Smooth muscle cell (in vitro differentiated cells): ENCODE results near the gene OR2L8. TPM values are rescaled to one million over a fixed set of nuclear protein-coding genes. Genes with fewer than 3 reads are reported as not detected.

ENCODE experiments used
- polyA plus RNA-seq: library from polyadenylated mRNA; unstranded; fragments of >200 nt; fragmentation: Nextera tagmentation; extraction: Ambion mirVana; gene quantifications from 2 replicates; pipeline ENCODE4 v1.2.1, GENCODE V29; 2016
- small RNA-seq: library from RNA; depleted of rRNA; stranded (forward); fragments of <200 nt; gene quantifications from one replicate; pipeline ENCODE3, GENCODE V24; 2014
- total RNA-seq: library from RNA; depleted of rRNA; stranded (reverse); fragments of >200 nt; gene quantifications from 2 replicates; pipeline ENCODE4 v1.2.3, GENCODE V29; 2014

Gene OR2L8
- total and polyA plus RNA-seq, 2 experiments from 2014 or later = not detected

Small RNA genes within 50 kb of the gene (small RNA-seq; reads per million reads assigned to genes)
- gene RF00019 = not detected

Other genes with a start within 250 kb of the OR2L8 start
- gene OR6F1, start 232.2 kb upstream of the OR2L8 start, total RNA-seq = not detected in 2 replicates
- not detected in 2 replicates for gene OR6F1, start 232.2 kb upstream of the OR2L8 start, polyA plus RNA-seq
- not detected in 2 replicates for gene OR14K1, start 210.2 kb upstream of the OR2L8 start, total RNA-seq
- gene OR14K1, start 210.2 kb upstream of the OR2L8 start, polyA plus RNA-seq = not detected in 2 replicates
- gene OR14A2, start 200.7 kb upstream of the OR2L8 start, total RNA-seq = not detected in 2 replicates
- gene OR14A2, start 200.7 kb upstream of the OR2L8 start, polyA plus RNA-seq = not detected in 2 replicates
- gene OR1C1, start 188.3 kb upstream of the OR2L8 start, total RNA-seq = not detected in 2 replicates
- gene OR1C1, start 188.3 kb upstream of the OR2L8 start, polyA plus RNA-seq = not detected in 2 replicates
- not detected in 2 replicates for gene OR14A16, start 124.7 kb upstream of the OR2L8 start, total RNA-seq
- gene OR14A16, start 124.7 kb upstream of the OR2L8 start, polyA plus RNA-seq = not detected in 2 replicates
- gene OR11L1, start 107.0 kb upstream of the OR2L8 start, total RNA-seq = not detected in 2 replicates
- not detected in 2 replicates for gene OR11L1, start 107.0 kb upstream of the OR2L8 start, polyA plus RNA-seq
- not detected in 2 replicates for gene TRIM58, start 91.7 kb upstream of the OR2L8 start, total RNA-seq
- 0.37 TPM in 1 of 2 replicates, not detected in the other for gene TRIM58, start 91.7 kb upstream of the OR2L8 start, polyA plus RNA-seq
- 0.18 TPM in 1 of 2 replicates, not detected in the other for gene OR2W3, start 53.3 kb upstream of the OR2L8 start, total RNA-seq
- gene OR2W3, start 53.3 kb upstream of the OR2L8 start, polyA plus RNA-seq = not detected in 2 replicates
- gene OR2T8, start 28.6 kb upstream of the OR2L8 start, total RNA-seq = not detected in 2 replicates
- not detected in 2 replicates for gene OR2T8, start 28.6 kb upstream of the OR2L8 start, polyA plus RNA-seq
- not detected in 2 replicates for gene OR2AJ1, start 24.0 kb upstream of the OR2L8 start, total RNA-seq
- gene OR2AJ1, start 24.0 kb upstream of the OR2L8 start, polyA plus RNA-seq = not detected in 2 replicates
- gene OR2AK2, start 16.4 kb downstream of the OR2L8 start, total RNA-seq = not detected in 2 replicates
- not detected in 2 replicates for gene OR2AK2, start 16.4 kb downstream of the OR2L8 start, polyA plus RNA-seq
- not detected in 2 replicates for gene OR2L5, start 64.8 kb downstream of the OR2L8 start, total RNA-seq
- gene OR2L5, start 64.8 kb downstream of the OR2L8 start, polyA plus RNA-seq = not detected in 2 replicates
- gene OR2L2, start 81.2 kb downstream of the OR2L8 start, total RNA-seq = not detected in 2 replicates
- 0.03 and 0.08 TPM in 2 replicates for gene OR2L2, start 81.2 kb downstream of the OR2L8 start, polyA plus RNA-seq
- gene OR2L3, start 98.0 kb downstream of the OR2L8 start, total RNA-seq = not detected in 2 replicates
- not detected in 2 replicates for gene OR2L3, start 98.0 kb downstream of the OR2L8 start, polyA plus RNA-seq
- not detected in 2 replicates for gene OR2L13, start 146.3 kb downstream of the OR2L8 start, total RNA-seq
- gene OR2L13, start 146.3 kb downstream of the OR2L8 start, polyA plus RNA-seq = not detected in 2 replicates
- gene OR2M5, start 196.3 kb downstream of the OR2L8 start, total RNA-seq = not detected in 2 replicates
- gene OR2M5, start 196.3 kb downstream of the OR2L8 start, polyA plus RNA-seq = not detected in 2 replicates
- not detected in 2 replicates for gene OR2M2, start 226.0 kb downstream of the OR2L8 start, total RNA-seq
- gene OR2M2, start 226.0 kb downstream of the OR2L8 start, polyA plus RNA-seq = not detected in 2 replicates
- gene OR2M3, start 248.4 kb downstream of the OR2L8 start, total RNA-seq = not detected in 2 replicates
- not detected in 2 replicates for gene OR2M3, start 248.4 kb downstream of the OR2L8 start, polyA plus RNA-seq